Peyer's patch (tissue), 4 donors: Measurements from ENCODE around the gene KCNE2. TPM values are rescaled to one million over a fixed set of nuclear protein-coding genes. Genes with fewer than 3 reads are reported as not detected.

Experiments used
- DNase-seq, 3 donors: peaks; one replicate each; pipeline ENCODE4 v3.0.0-alpha.2; 2017 to 2019
- H3K27ac ChIP-seq, 4 donors: fragments of 200-600 bp; sonication (generic); one replicate each; pipeline ENCODE4 v1.5.1; 2016 to 2019
- H3K27me3 ChIP-seq, 2 donors: fragments of 200-600 bp; sonication (generic); one replicate each; pipeline ENCODE4 v1.5.1; 2019
- H3K36me3 ChIP-seq, 3 donors: fragments of 200-600 bp; sonication (generic); one replicate each; pipeline ENCODE4 v1.5.1; 2016 to 2019
- H3K4me1 ChIP-seq, 4 donors: fragments of 200-600 bp; sonication (generic); one replicate each; pipeline ENCODE4 v1.5.1; 2016 to 2019
- H3K4me3 ChIP-seq, 4 donors: fragments of 200-600 bp; sonication (generic); 1 replicate in 3 of 4; 2 replicates in 1 of 4; pipeline ENCODE4 v1.5.1; 2016 to 2019; ENCODE audit warnings: mild to moderate bottlenecking in 1 of 4
- H3K9me3 ChIP-seq, 4 donors: fragments of 200-600 bp; sonication (generic); one replicate each; pipeline ENCODE4 v1.5.1; 2016 to 2019; ENCODE audit warnings: mild to moderate bottlenecking in 1 of 4
- POLR2A ChIP-seq, 2 donors: fragments of 450-650 bp; IDR thresholded peaks; one replicate each; pipeline ENCODE4 v1.5.1; 2017; ENCODE audit warnings: antibody characterized with exemption in 2 of 2, mild to moderate bottlenecking in 2 of 2, moderate library complexity in 2 of 2
- total RNA-seq, 4 donors: library from RNA; depleted of rRNA; stranded (reverse); fragments of >200 nt; gene quantifications; one replicate each; pipeline ENCODE4 v1.1.0, GENCODE V29; 2016
- TF ChIP-seq, protein P1 (sequence below), 6 experiments: fragments of 450-650 bp in 4 of 6; fragments of 200-600 bp in 2 of 6; sonication (generic) in 1 of 6; IDR thresholded peaks; one replicate each; pipeline ENCODE4 v1.5.1; 2017 to 2019; ENCODE audit warnings: antibody characterized with exemption in 6 of 6, mild to moderate bottlenecking in 3 of 6, moderate library complexity in 1 of 6

The KCNE2 gene
- total RNA-seq, 4 donors from 2014 or later: not detected

DNA sequence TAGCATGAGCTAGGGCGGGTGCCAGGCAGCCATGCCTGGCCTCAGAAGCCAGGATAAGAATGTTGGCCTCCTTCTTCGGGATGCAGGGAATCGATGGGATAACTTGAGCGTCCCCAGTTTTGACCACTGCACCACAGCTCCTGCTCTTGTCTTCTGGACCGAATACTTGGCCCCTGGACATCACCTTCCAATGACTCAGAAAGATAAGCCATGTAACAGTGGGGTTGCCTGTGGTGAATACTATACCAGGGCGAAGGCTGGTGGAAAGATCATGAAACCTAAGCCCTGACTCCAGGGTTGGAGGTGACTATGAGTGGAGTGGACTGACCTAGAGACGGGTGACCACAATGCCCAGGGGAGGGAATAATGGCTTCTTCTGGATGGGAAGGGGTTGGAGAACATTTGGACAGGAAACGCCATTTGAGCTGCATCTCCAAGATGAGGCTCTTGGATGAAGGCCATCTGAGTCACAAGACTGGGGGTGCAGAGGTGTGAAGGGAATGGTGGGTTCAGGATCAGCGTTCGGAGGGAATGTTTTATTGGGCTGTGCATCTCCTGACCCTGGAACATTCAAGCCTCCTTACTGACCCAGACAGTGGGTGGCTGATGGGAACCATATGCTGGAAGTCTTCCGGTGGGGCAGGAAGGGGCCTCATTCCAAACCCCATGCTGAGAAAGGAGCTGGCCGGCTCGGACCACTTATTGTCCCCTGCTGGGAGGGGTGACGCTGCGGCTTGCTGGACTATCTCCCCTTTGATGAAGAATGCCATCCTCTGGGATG is 18.5 kb upstream of the KCNE2 start:
- H3K4me1 ChIP-seq: no peaks in the 10 kb centered on the region
- H3K4me3 ChIP-seq: no peak overlapping the region
- no peaks in the 10 kb centered on the region for H3K27me3 ChIP-seq
- no peak for TF ChIP-seq POLR2A (IDR thresholded peaks at IDR 0.05)
- TF ChIP-seq, protein P1, sequence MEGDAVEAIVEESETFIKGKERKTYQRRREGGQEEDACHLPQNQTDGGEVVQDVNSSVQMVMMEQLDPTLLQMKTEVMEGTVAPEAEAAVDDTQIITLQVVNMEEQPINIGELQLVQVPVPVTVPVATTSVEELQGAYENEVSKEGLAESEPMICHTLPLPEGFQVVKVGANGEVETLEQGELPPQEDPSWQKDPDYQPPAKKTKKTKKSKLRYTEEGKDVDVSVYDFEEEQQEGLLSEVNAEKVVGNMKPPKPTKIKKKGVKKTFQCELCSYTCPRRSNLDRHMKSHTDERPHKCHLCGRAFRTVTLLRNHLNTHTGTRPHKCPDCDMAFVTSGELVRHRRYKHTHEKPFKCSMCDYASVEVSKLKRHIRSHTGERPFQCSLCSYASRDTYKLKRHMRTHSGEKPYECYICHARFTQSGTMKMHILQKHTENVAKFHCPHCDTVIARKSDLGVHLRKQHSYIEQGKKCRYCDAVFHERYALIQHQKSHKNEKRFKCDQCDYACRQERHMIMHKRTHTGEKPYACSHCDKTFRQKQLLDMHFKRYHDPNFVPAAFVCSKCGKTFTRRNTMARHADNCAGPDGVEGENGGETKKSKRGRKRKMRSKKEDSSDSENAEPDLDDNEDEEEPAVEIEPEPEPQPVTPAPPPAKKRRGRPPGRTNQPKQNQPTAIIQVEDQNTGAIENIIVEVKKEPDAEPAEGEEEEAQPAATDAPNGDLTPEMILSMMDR (IDR thresholded peaks at IDR 0.05): no peak
- no peaks in the 10 kb centered on the region for H3K36me3 ChIP-seq
- H3K27ac ChIP-seq: peak overlapping the region in 2 of 4 donors; percentile 49 to 62
- peak in 1 of 3 donors; percentile 33 for DNase-seq
- no peaks in the 10 kb centered on the region for H3K9me3 ChIP-seq

DNA sequence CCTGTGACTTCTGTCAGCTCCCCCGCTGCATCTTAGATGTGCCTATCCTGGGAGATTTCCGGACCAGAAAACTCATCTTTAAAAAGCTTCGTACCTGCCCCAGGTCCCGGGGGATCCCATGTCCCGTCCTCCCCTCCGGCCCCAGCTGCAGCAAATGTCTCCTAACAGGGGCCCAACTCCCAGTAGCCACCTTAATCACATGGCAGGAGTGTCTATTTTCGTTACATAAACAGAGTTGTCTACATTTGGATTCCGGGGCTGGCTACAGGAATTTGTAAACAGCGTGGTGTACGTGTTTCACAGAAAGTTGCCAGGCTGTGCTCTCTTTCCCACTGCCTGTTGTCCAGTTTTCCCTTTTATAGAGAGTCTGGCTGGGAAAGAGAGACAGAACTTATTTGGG is 17.9 kb upstream of the KCNE2 start:
- TF ChIP-seq, protein P1 (IDR thresholded peaks at IDR 0.05): no peak
- TF ChIP-seq POLR2A (IDR thresholded peaks at IDR 0.05): no peak
- Histone ChIP-seq H3K4me1 (no peaks in the 10 kb centered on the region), H3K9me3 (no peaks in the 10 kb centered on the region), H3K36me3 (no peaks in the 10 kb centered on the region), H3K27me3 (no peaks in the 10 kb centered on the region), H3K4me3 (no peak overlapping the region), H3K27ac (peak overlapping the region in 2 of 4 donors; percentile 49 to 62)
- DNase-seq: peak in 1 of 3 donors; percentile 26

DNA sequence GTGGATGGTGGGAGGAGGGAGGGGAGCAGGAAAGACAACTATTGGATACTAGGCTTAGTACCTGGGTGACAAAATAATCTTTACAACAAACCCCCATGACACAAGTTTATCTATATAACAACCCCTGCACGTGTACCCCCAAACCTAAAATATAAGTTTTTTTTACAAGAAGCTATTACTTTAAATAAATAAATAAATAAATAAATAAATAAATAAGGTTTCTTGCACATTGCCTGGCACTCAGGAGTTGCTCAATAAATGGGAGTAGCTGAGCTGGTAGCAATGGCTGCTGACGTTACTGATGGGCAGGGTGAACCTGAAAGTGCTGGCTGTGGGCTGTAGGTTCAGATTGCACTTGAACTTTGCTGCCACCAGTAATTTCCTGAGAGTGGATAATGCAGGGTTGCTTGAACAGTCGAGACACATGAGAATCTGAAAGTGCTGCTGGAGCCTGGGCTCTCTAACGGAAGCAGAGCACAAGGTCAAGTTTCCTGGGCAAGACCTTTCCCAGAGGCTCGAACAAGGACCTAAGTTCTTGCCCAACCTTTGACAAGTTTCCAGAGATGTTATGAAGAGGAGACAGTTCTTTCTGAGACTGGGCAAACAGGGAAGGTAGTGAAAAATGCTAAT is 14.8 kb upstream of the KCNE2 start:
- Histone ChIP-seq H3K4me3 (no peak overlapping the region), H3K9me3 (no peaks in the 10 kb centered on the region), H3K27me3 (no peaks in the 10 kb centered on the region), H3K4me1 (no peaks in the 10 kb centered on the region), H3K27ac (no peak overlapping the region), H3K36me3 (no peaks in the 10 kb centered on the region)
- DNase-seq: peak in 1 of 3 donors; percentile 21
- TF ChIP-seq POLR2A (IDR thresholded peaks at IDR 0.05): no peak
- TF ChIP-seq, protein P1 (IDR thresholded peaks at IDR 0.05): no peak

DNA sequence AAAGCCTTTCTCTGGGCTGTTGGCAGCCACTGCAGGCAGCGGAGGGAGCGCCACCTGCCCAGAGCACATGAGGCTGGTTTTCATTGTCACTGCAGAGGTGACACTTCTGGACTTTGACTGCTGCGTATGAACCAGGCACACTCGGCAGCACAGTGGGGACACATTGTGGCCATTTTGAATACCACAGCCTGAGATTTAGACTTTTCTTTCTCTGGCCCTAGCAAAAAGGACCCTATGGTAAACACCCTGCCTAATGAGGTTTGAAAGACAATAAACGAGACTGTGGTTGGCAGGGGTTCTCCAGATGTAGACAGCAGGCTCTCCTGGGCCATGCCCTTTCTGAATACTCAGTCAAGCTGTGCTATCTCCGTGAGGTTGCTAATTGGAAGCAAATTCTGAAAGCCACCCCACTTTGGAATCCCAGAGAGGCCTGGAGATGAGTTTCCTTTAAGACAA is 12.0 kb upstream of the KCNE2 start:
- peak; percentile 37 to 79 (median 59) for DNase-seq
- TF ChIP-seq POLR2A (IDR thresholded peaks at IDR 0.05): no peak
- TF ChIP-seq, protein P1 (IDR thresholded peaks at IDR 0.05): peak in 5 of 6 experiments; percentile 34 to 85 (median 78)
- Histone ChIP-seq H3K36me3 (no peaks in the 10 kb centered on the region), H3K27ac (no peak overlapping the region), H3K4me1 (no peaks in the 10 kb centered on the region), H3K4me3 (no peak overlapping the region), H3K27me3 (no peaks in the 10 kb centered on the region), H3K9me3 (no peaks in the 10 kb centered on the region)

DNA sequence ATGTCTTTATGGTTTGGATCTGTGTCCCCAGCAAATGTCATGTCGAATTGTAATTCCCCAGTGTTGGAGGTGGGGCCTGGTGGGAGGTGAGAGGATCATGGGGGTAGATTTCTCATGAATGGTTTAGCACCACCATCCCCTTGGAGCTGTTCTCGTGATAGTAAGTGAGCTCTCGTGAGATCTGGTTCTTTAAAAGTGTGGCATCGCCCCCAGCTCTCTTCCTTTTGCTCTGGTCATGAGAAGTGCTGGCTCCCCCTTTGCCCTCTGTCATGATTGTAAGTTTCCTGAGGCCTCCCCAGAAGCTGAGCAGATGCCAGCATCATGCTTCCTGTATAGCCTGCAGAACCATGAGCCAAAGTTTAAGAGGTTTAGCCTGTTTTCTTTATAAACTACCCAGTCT is 11.2 kb upstream of the KCNE2 start:
- DNase-seq: peak in 1 of 3 donors; percentile 0
- no peak overlapping the region for H3K4me3 ChIP-seq
- TF ChIP-seq, protein P1 (IDR thresholded peaks at IDR 0.05): no peak
- no peak for TF ChIP-seq POLR2A (IDR thresholded peaks at IDR 0.05)
- H3K9me3 ChIP-seq: no peaks in the 10 kb centered on the region
- H3K36me3 ChIP-seq: no peaks in the 10 kb centered on the region
- H3K4me1 ChIP-seq: no peaks in the 10 kb centered on the region
- no peaks in the 10 kb centered on the region for H3K27me3 ChIP-seq
- no peak overlapping the region for H3K27ac ChIP-seq
